Gastroesophageal sphincter (tissue), 3 donors: ENCODE results near the gene NRP2.

ENCODE experiments used
- CTCF ChIP-seq, 4 experiments: fragments of 200-600 bp in 2 of 4; fragments of 450-650 bp in 2 of 4; sonication (generic) in 1 of 4; IDR thresholded peaks; one replicate each; pipeline ENCODE4 v1.5.1; 2017 to 2019; ENCODE audit warnings: antibody characterized with exemption in 4 of 4, mild to moderate bottlenecking in 2 of 4, moderate library complexity in 2 of 4
- POLR2A ChIP-seq, 2 donors: fragments of 450-650 bp; IDR thresholded peaks; one replicate each; pipeline ENCODE4 v1.6.1; 2017; ENCODE audit warnings: antibody characterized with exemption in 2 of 2, mild to moderate bottlenecking in 2 of 2, moderate library complexity in 1 of 2

DNA sequence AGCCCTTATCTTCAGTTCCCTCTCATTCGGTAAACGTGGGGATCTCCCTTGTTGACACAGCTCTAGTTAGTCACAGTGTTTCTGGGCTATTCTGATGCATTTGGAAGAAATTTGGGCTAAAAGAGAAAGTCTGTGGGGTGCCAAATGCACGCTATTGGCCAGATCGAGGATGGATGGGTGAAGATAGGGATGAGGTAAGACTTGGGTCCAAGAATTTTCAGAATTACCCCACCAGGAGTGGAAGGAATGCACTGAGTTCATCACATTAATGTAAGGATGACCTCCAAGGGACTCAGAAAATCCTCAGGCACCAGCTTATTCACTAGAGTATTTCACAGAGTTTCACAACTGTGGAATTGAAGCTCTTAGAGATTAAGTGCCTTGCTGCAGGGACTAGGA lies 49.3 kb downstream of the NRP2 start:
- TF ChIP-seq POLR2A (IDR thresholded peaks at IDR 0.05), result no peak
- TF ChIP-seq CTCF (IDR thresholded peaks at IDR 0.05), result no peak
